NCI-H82 treated with DMSO at 0.1 percent for 48 hours (cell line): Measurements from ENCODE around the gene PGBD4.
"Not testable (repeated sequence)": the region's sequence is repeated elsewhere in the genome, so short reads cannot be mapped to it uniquely, and the experiment has no call there.

ENCODE experiments used
- DNase-seq: peaks from one replicate; lab custom pipeline; 2025; ENCODE audit not compliant: unreplicated experiment; lab: John Stamatoyannopoulos, UW

PGBD4 gene

GRCh38 chr15:34111488-34111887 lies 9.6 kb downstream of the PGBD4 start:
- no peak for DNase-seq

GRCh38 chr15:34114215-34114614 lies 12.3 kb downstream of the PGBD4 start:
- DNase-seq: no peak

- no peak for DNase-seq
These were observed 12.9 kb downstream of the PGBD4 start for GRCh38 chr15:34114739-34115138.

GRCh38 chr15:34116620-34117019 lies 14.7 kb downstream of the PGBD4 start:
- no peak for DNase-seq

DNA sequence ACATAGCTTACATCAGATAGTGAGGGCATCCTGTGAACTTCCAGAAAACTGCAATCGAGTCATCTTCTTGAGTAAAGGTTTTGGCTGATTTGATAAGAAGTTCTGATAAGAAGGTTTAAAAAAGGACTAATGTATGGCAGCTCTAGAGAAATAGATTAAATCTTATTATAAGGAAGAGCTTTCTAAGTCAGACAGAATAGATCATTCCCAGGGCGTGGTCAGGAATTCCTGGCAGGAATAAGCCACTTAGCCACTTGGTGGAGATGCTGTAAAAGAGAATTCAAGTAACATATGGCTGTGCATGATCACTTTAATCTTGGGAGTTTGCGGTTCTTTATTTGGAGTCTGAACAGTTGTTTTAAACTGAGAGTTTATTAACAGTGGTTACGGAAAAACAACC lies 17.4 kb downstream of the PGBD4 start:
- peak; percentile 97 for DNase-seq

DNA sequence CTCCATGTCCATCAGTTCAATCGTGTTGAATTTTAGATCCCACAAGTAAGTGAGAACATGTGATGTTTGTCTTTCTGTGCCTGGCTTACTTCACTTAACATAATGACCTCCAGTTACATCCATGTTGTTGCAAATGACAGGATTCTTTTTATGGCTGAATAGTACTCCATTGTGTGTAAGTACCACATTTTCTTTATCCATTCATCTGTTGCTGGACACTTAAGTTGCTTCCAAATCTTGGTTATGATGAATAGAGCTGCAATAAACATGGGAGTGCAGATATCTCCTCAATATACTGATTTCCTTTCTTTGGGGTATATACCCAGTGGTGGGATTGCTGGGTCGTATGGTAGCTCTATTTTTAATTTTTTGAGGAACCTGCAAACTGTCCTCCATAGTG lies 18.5 kb downstream of the PGBD4 start:
- DNase-seq: not testable (repeated sequence)

- not testable (repeated sequence) for DNase-seq
These were observed 19.9 kb downstream of the PGBD4 start for GRCh38 chr15:34121786-34122185.

GRCh38 chr15:34122771-34123183 lies 20.9 kb downstream of the PGBD4 start:
- no peak for DNase-seq

DNA sequence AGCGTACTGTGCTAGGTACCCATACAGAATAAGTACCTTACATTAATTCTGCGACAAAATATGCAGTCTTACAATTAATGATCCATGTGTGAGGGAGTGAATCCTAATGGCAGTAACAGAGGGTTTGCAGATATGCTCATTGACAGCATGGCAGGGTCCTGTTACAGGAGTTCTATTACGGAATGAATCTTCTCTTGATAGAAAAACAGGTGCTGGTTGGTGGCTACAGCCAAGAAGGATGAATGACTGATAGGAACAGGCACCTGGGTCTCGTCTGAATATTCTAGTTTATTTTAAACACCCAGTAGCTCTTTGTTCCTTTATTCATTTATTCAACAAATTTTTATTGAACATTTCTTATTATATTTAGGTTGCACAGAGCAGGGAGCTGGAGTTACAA lies 22.8 kb downstream of the PGBD4 start:
- DNase-seq: no peak

- no peak for DNase-seq
These were observed 24.1 kb downstream of the PGBD4 start for GRCh38 chr15:34125945-34126344.

DNA sequence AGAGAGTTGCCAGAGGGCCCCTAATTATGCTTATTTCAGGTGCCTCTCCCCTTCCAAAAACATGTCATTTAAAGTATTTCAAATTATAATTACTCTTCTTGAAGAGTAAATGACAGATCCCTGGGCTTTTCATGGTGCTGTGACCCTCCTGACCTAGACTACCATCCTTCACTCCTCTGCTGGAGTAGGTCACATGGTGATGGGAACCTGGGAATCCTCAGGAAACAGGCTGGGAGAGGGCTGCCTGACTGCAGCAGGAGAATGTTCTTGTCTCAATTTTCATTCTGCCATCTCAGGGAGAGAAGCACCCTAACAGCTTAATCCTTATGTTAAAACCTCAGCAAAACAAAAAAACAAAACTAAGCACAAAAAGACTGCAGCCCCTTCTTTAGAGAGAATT lies 24.6 kb downstream of the PGBD4 start:
- DNase-seq: no peak

- DNase-seq: no peak
These were observed 27.0 kb downstream of the PGBD4 start for GRCh38 chr15:34128898-34129297.

DNA sequence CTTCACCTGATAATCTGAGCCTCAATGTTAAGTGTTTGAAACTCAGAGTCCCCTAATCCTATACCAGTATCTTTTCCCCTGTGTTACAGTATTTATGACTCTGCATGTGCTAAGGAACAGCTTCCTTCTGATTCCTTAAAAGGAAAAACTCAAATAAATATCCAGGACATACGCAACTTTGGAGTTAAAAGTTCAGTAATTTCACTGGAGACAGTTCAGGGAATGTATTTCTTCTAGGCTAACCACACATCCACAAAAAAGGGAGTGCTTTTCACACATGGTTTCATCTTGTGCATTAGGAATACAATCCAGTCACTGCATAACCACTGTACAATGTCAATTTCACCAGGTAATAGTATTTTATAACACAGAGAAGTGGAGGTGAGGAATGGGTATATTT lies 31.0 kb downstream of the PGBD4 start:
- DNase-seq: no peak

DNA sequence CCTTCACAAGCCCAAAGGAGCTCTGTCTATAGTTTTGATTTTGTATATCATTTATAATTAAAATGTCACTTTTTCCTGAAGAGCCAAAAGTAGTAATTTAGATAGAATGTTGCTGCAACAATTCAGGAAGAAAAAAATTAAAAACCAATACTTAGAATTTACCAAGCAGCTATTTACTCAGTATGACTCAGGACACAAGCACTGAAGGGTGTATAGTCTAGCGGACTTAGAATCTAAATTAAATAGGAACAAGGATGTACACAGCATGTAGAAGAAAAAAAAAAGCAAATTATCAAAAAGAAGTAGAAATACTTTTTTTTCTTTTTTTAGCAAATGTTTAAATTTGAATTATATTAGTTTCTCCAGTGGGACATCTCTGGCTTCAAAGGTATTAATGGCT lies 31.6 kb downstream of the PGBD4 start:
- DNase-seq: no peak

- no peak for DNase-seq
These were observed 45.7 kb downstream of the PGBD4 start for GRCh38 chr15:34147371-34148140.

DNA sequence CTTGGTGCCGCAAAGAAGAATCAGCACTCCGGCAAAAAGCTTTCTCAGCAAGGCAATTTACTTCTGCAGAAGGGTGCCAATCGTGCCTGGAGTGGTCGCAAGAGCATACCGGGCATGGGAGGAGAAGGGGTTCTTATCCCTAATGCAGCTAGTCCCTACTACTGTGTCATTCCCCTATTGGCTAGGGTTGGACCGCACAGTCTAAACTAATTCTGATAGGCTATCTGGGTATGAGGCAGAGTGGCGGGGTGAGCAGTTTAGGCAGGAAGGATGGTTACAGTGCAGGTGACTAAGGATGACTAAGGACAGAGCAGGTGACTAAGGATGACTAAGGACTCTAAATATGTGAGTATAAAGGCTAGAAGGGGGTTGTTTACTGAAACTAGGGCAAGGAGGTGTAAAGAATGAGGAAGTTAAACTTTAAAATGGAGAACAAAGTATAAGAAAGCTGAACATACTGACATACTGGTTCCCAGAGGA lies 52.9 kb downstream of the PGBD4 start:
- no peak for DNase-seq

- no peak for DNase-seq
These were observed 54.0 kb downstream of the PGBD4 start for GRCh38 chr15:34155859-34156258.
